Mesendoderm (in vitro differentiated cells): Measurements from ENCODE around the gene GRIK4.
A peak's percentile ranks its signal among the peaks of the same experiment; 100 is the strongest.

Source experiments
- DNase-seq: peaks from one replicate; pipeline ENCODE4 v3.0.0; 2013
- H2AK5ac ChIP-seq: 2 replicates; pipeline ENCODE4 v1.6.1; 2013; ENCODE audit warnings: low read length, inconsistent platforms
- H2BK120ac ChIP-seq: 2 replicates; pipeline ENCODE4 v1.6.1; 2013; ENCODE audit warnings: low read depth, mild to moderate bottlenecking, low read length, moderate library complexity, mixed read lengths
- H2BK15ac ChIP-seq: replicated peaks from 2 replicates; pipeline ENCODE4 v1.6.1; 2013; ENCODE audit warnings: low read depth, mild to moderate bottlenecking, moderate library complexity
- H2BK5ac ChIP-seq: 2 replicates; pipeline ENCODE4 v1.6.1; 2013; ENCODE audit warnings: low read length, inconsistent platforms
- H3K18ac ChIP-seq: 2 replicates; pipeline ENCODE4 v1.6.1; 2013; ENCODE audit warnings: mild to moderate bottlenecking, low read length, mixed read lengths
- H3K23ac ChIP-seq: one replicate; pipeline ENCODE4 v1.6.1; 2013; ENCODE audit warnings: low read length
- H3K27ac ChIP-seq: 2 replicates; pipeline ENCODE4 v1.5.1; 2013; ENCODE audit warnings: low read depth, mild to moderate bottlenecking, inconsistent platforms, low read length, moderate library complexity
- H3K27me3 ChIP-seq: 2 replicates; pipeline ENCODE4 v1.6.1; 2013; ENCODE audit warnings: low read length, control low read depth, mild to moderate bottlenecking, inconsistent platforms; ENCODE audit not compliant: insufficient read depth, poor library complexity
- H3K36me3 ChIP-seq: 2 replicates; pipeline ENCODE4 v1.6.1; 2013; ENCODE audit warnings: low read length, inconsistent platforms; ENCODE audit not compliant: control insufficient read depth, insufficient read depth
- H3K4ac ChIP-seq: one replicate; pipeline ENCODE4 v1.6.1; 2013; ENCODE audit warnings: low read depth, mild to moderate bottlenecking, low read length, moderate library complexity
- H3K4me1 ChIP-seq: 2 replicates; pipeline ENCODE4 v1.6.1; 2013; ENCODE audit warnings: low read depth, low read length, inconsistent platforms; ENCODE audit not compliant: control insufficient read depth
- H3K4me2 ChIP-seq: 2 replicates; pipeline ENCODE4 v1.6.1; 2013; ENCODE audit warnings: low read length
- H3K4me3 ChIP-seq: 2 replicates; pipeline ENCODE4 v1.5.1; 2013; ENCODE audit warnings: mild to moderate bottlenecking, low read length
- H3K56ac ChIP-seq: one replicate; pipeline ENCODE4 v1.6.1; 2013; ENCODE audit warnings: low read length
- H3K79me1 ChIP-seq: 2 replicates; pipeline ENCODE4 v1.6.1; 2013; ENCODE audit warnings: low read length, inconsistent platforms
- H3K79me2 ChIP-seq: 2 replicates; pipeline ENCODE4 v1.6.1; 2013; ENCODE audit warnings: mild to moderate bottlenecking, low read length; ENCODE audit not compliant: control insufficient read depth, insufficient read depth
- H3K9ac ChIP-seq: 2 replicates; pipeline ENCODE4 v1.6.1; 2013; ENCODE audit warnings: low read length, inconsistent platforms
- H4K5ac ChIP-seq: one replicate; pipeline ENCODE4 v1.6.1; 2013; ENCODE audit warnings: low read length
- H4K8ac ChIP-seq: one replicate; pipeline ENCODE4 v1.6.1; 2013; ENCODE audit warnings: low read depth, mild to moderate bottlenecking, control low read depth, low read length, moderate library complexity
- WGBS: extraction: QIAGEN DNeasy Blood & Tissue Kit; methylation state at CpG from one replicate; pipeline ENCODE4 v1.1.7; 2013; ENCODE audit warnings: low lambda C conversion rate, missing lambda C conversion rate; ENCODE audit not compliant: insufficient coverage; ENCODE audit errors: extremely low coverage; 5-methylcytosine and 5-hydroxymethylcytosine counted together

GRIK4 gene

DNA sequence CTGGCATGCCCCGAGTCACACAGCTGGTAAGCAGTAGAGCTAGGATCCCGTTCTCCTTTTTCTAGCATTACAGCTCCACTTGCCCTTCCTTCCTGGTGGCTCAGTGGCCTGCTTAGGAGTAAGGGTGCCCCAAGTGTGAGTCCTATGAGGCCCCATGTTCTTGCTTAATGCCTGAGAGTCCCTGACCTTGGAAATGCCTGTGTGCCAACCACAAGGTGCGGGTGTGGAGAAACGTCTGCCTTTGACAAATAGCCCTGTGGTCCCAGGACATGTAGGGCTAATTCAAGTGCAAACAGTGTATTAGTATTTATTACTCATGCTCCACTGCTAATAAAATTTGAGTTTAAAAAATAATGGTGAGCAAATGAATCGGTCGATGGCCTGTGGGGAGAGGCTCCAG lies 18.4 kb downstream of the GRIK4 start:
- no peak overlapping the region for H3K27ac ChIP-seq
- H3K56ac ChIP-seq: no peak overlapping the region
- H2BK120ac ChIP-seq: no peak overlapping the region
- H3K27me3 ChIP-seq: no peaks in the 10 kb centered on the region
- DNase-seq: no peak
- H3K4me3 ChIP-seq: no peak overlapping the region
- H3K4ac ChIP-seq: no peak overlapping the region
- H3K36me3 ChIP-seq: no peaks in the 10 kb centered on the region
- H3K9ac ChIP-seq: no peak overlapping the region
- H4K5ac ChIP-seq: no peak overlapping the region
- no peak overlapping the region for H2BK5ac ChIP-seq
- H3K4me1 ChIP-seq: no peaks in the 10 kb centered on the region
- no peaks in the 10 kb centered on the region for H3K79me2 ChIP-seq
- H3K18ac ChIP-seq: no peak overlapping the region
- H3K23ac ChIP-seq: no peak overlapping the region
- no peak overlapping the region for H2BK15ac ChIP-seq
- WGBS: no CpG with 5 or more reads among the region's 6 CpGs
- H2AK5ac ChIP-seq: no peak overlapping the region
- H3K4me2 ChIP-seq: no peak overlapping the region
- no peaks in the 10 kb centered on the region for H3K79me1 ChIP-seq
- H4K8ac ChIP-seq: no peak overlapping the region

DNA sequence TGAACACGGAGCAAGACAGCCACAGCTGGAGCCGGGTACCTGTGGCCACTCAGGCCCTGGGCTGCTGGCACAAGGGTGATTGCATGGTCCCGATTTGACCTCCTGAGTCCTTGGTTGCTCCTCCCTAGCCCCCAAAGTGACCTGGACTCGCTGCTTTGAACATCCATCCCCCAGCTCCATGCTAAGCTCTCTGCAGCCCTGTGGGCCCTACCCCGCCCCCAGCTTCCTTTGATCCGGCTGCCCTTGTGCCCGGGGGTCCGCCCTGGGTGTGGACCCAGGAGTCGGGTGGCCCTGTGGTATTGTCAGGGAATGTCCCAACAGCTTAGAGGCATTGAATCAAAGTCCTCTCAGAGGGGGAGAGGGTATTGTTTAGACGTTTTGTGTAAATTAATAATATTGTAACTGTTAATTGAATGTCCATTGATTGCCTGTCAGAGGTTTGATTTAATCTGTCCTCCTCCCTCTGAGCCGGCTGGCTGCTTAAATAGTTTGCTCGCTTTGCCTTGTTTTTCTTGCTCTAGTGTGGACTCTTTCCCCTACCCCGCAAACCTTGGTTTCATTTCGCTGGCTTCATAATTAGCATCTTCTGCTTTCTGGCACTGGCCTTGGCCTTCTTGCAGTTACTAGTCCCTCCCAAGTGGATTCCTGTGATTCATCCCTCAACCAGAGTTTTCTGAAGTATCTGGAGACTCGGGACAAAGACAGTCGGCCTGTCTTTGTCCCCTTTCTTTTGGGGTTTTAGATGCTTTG lies 20.7 kb downstream of the GRIK4 start:
- Histone ChIP-seq H3K23ac (no peak overlapping the region), H3K4me3 (no peak overlapping the region), H4K5ac (no peak overlapping the region), H2BK15ac (no peak overlapping the region), H3K9ac (no peak overlapping the region), H3K4me1 (no peaks in the 10 kb centered on the region), H3K4ac (no peak overlapping the region), H3K27ac (no peak overlapping the region), H2AK5ac (no peak overlapping the region), H3K56ac (no peak overlapping the region), H4K8ac (no peak overlapping the region), H2BK120ac (no peak overlapping the region), H3K36me3 (no peaks in the 10 kb centered on the region), H3K4me2 (no peak overlapping the region), H3K18ac (no peak overlapping the region), H3K27me3 (no peaks in the 10 kb centered on the region), H3K79me1 (no peaks in the 10 kb centered on the region), H2BK5ac (no peak overlapping the region), H3K79me2 (no peaks in the 10 kb centered on the region)
- DNase-seq: no peak
- WGBS: no CpG with 5 or more reads among the region's 16 CpGs

DNA sequence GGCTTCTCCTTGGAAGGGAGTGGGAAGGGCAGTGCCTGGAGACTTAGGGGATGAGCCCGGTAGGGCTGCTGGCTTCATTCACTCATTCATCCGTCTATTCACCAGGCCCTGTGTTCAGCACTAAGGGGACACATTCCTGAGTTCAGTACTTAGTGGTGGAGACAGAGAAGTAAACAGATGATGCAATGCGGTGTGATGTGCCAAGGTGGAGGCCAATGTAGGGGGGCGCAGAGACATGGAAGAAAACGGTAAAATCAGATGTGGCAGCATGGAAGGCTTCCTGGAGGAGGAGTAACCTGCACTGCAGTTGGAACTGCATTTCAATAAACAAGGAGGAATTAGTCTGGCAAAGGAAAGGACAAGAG lies 21.3 kb downstream of the GRIK4 start:
- Histone ChIP-seq H3K27ac (no peak overlapping the region), H3K9ac (no peak overlapping the region), H3K79me1 (no peaks in the 10 kb centered on the region), H2BK15ac (no peak overlapping the region), H4K5ac (no peak overlapping the region), H4K8ac (no peak overlapping the region), H2BK120ac (no peak overlapping the region), H3K23ac (no peak overlapping the region), H3K4ac (no peak overlapping the region), H3K79me2 (no peaks in the 10 kb centered on the region), H3K36me3 (no peaks in the 10 kb centered on the region), H3K4me3 (no peak overlapping the region), H3K18ac (no peak overlapping the region), H3K4me1 (no peaks in the 10 kb centered on the region), H2AK5ac (no peak overlapping the region), H3K4me2 (no peak overlapping the region), H3K56ac (no peak overlapping the region), H3K27me3 (no peaks in the 10 kb centered on the region), H2BK5ac (no peak overlapping the region)
- DNase-seq: peak; percentile 57
- WGBS: no CpG with 5 or more reads among the region's 5 CpGs

DNA sequence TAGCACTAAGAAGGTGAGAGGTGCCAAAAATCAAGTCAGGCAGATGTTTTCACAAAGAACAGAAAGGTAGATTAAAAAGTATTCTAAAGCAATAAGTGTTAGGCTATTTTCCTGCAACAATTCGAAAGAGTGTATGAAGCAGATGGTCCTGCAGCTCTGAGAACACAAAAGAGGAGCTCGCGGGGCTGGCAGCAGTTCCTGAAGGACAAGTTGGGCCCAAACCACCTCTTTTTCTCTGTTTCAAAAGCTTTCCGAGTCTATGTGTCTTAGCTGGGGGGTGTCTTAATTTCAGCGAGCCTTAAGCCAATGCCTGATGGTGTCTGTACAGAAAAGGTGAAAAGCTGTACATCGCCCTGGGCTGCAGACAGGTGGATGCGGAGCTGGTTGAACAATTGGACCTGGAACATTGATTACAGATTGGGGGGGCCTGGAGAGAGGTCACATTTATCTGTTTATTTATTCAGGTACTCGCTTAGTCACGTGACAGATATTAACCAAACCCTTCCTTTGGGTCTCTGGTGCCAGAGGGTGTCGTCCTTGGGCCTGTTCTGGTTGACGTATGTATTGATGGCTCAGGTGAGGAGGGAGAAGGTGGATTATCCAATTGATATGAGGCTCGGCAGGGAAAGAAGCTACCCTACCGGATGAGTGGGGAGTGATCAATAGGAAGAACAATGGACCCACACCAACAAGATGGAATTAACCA lies 24.7 kb downstream of the GRIK4 start:
- H2BK5ac ChIP-seq: no peak overlapping the region
- H3K36me3 ChIP-seq: no peaks in the 10 kb centered on the region
- H2BK15ac ChIP-seq: no peak overlapping the region
- H4K8ac ChIP-seq: no peak overlapping the region
- no peak overlapping the region for H3K56ac ChIP-seq
- no peak overlapping the region for H3K4me2 ChIP-seq
- no peak overlapping the region for H3K18ac ChIP-seq
- no peak overlapping the region for H2BK120ac ChIP-seq
- no peaks in the 10 kb centered on the region for H3K4me1 ChIP-seq
- no peak overlapping the region for H3K4ac ChIP-seq
- no peaks in the 10 kb centered on the region for H3K79me2 ChIP-seq
- no CpG with 5 or more reads among the region's 13 CpGs for WGBS
- H3K9ac ChIP-seq: no peak overlapping the region
- H3K79me1 ChIP-seq: no peaks in the 10 kb centered on the region
- no peaks in the 10 kb centered on the region for H3K27me3 ChIP-seq
- no peak overlapping the region for H4K5ac ChIP-seq
- H3K4me3 ChIP-seq: no peak overlapping the region
- DNase-seq: no peak
- H2AK5ac ChIP-seq: no peak overlapping the region
- H3K23ac ChIP-seq: no peak overlapping the region
- H3K27ac ChIP-seq: no peak overlapping the region

DNA sequence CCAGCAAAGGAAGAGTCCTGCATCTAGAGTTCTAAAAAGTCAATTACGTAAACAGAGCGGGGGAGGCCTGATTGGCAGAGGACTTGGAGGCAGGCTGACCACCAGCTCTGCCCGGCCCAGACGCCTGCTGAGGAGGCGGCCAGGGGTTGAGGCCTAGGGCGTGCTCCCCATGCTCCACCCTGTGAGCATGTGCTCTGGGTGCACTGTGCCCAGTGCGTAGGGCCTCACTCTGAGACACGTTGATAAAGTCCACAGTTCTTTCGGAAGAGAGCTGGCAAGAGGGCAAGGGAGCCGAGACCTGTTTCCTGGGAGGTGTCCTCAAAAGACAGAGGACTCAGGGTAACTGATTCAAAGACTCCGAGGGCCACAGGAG lies 25.2 kb downstream of the GRIK4 start:
- Histone ChIP-seq H2AK5ac (no peak overlapping the region), H4K8ac (no peak overlapping the region)
- WGBS: no CpG with 5 or more reads among the region's 11 CpGs

More for the DNA sequence above, 25.2 kb downstream of the GRIK4 start:
- Histone ChIP-seq H2BK120ac (no peak overlapping the region), H3K79me2 (no peaks in the 10 kb centered on the region), H3K27me3 (no peaks in the 10 kb centered on the region), H3K36me3 (no peaks in the 10 kb centered on the region), H3K4ac (no peak overlapping the region), H3K27ac (no peak overlapping the region), H2BK5ac (no peak overlapping the region), H4K5ac (no peak overlapping the region), H3K4me2 (no peak overlapping the region), H3K4me3 (no peak overlapping the region), H3K9ac (no peak overlapping the region), H3K4me1 (no peaks in the 10 kb centered on the region), H3K79me1 (no peaks in the 10 kb centered on the region), H3K18ac (no peak overlapping the region), H2BK15ac (no peak overlapping the region), H3K56ac (no peak overlapping the region), H3K23ac (no peak overlapping the region)
- DNase-seq: no peak
